CD4-positive, alpha-beta T cell (primary cell): ENCODE results near the gene PPP5C. TPM values are rescaled to one million over a fixed set of nuclear protein-coding genes. Genes with fewer than 3 reads are reported as not detected.
"Not testable (repeated sequence)": the region's sequence is repeated elsewhere in the genome, so short reads cannot be mapped to it uniquely, and the experiment has no call there.

Source experiments
- ATAC-seq: fragments of 200-7000 bp; cut with Tn5 transposase; one replicate; pipeline ENCODE4 v1.10.0; 2022; ENCODE audit warnings: mild to moderate bottlenecking; ENCODE audit not compliant: poor library complexity
- CTCF ChIA-PET: fragments of 350-600 bp; sonication (Branson Sonifier 250); formaldehyde crosslinking; loops from one replicate; lab custom pipeline; 2021; ENCODE audit warnings: antibody characterized with exemption, inconsistent platforms; lab: Charles Lee
- POLR2A ChIA-PET: fragments of 350-600 bp; sonication (Branson Sonifier 250); formaldehyde crosslinking; loops from one replicate; lab custom pipeline; 2021; ENCODE audit warnings: antibody characterized with exemption, inconsistent platforms; lab: Charles Lee
- DNase-seq, 14 experiments: peaks; one replicate each; pipeline ENCODE4 v3.0.0-alpha.2; 2013 to 2020; ENCODE audit warnings: mixed read lengths in 2 of 14
- H3K27ac ChIP-seq, 2 donors: one replicate each; pipeline versions ENCODE4 v1.5.1 to v1.7.0; 2013; ENCODE audit warnings: low read length in 2 of 2, low read depth in 1 of 2, mild to moderate bottlenecking in 1 of 2
- H3K27me3 ChIP-seq, 2 experiments: 1 replicate in 1 of 2; 2 replicates in 1 of 2; pipeline versions ENCODE4 v1.6.1 to v1.7.0; 2013; ENCODE audit warnings: low read length in 2 of 2, control low read depth in 1 of 2, mild to moderate bottlenecking in 1 of 2, moderate library complexity in 1 of 2; ENCODE audit not compliant: insufficient read depth in 2 of 2, control insufficient read depth in 1 of 2
- H3K36me3 ChIP-seq: one replicate; pipeline ENCODE4 v1.6.1; 2013; ENCODE audit warnings: low read length, control low read depth; ENCODE audit not compliant: insufficient read depth
- H3K4me1 ChIP-seq: one replicate; pipeline ENCODE4 v1.6.1; 2013; ENCODE audit warnings: low read length, control low read depth; ENCODE audit not compliant: insufficient read depth
- H3K4me3 ChIP-seq: one replicate; pipeline ENCODE4 v1.5.1; 2013; ENCODE audit warnings: mild to moderate bottlenecking, low read length, moderate library complexity
- H3K9me3 ChIP-seq, 2 experiments: 1 replicate in 1 of 2; 2 replicates in 1 of 2; pipeline versions ENCODE4 v1.6.1 to v1.7.0; 2013; ENCODE audit warnings: low read length in 2 of 2, mild to moderate bottlenecking in 2 of 2, control low read depth in 1 of 2, moderate library complexity in 1 of 2; ENCODE audit not compliant: control insufficient read depth in 1 of 2, insufficient read depth in 1 of 2
- H3K27ac Mint-ChIP-seq: one replicate; pipeline ENCODE4 v1.8.0; 2020; ENCODE audit warnings: mixed read lengths
- H3K27me3 Mint-ChIP-seq: one replicate; pipeline ENCODE4 v1.8.0; 2021; ENCODE audit warnings: mixed read lengths
- H3K36me3 Mint-ChIP-seq: one replicate; pipeline ENCODE4 v1.8.0; 2021; ENCODE audit warnings: low read depth, mixed read lengths
- H3K4me1 Mint-ChIP-seq: one replicate; pipeline ENCODE4 v1.8.0; 2021; ENCODE audit warnings: low read depth, mixed read lengths
- H3K4me3 Mint-ChIP-seq: one replicate; pipeline ENCODE4 v1.8.0; 2020; ENCODE audit warnings: mild to moderate bottlenecking, mixed read lengths
- H3K9me3 Mint-ChIP-seq: one replicate; pipeline ENCODE4 v1.8.0; 2020; ENCODE audit warnings: mixed read lengths
- intact Hi-C, 2 experiments: fragments of 100-400 bp; cut with DNase I in 1 of 2; cut with micrococcal nuclease in 1 of 2; formaldehyde crosslinking; loops; one replicate each; pipeline versions ENCODE4 v1.15.1 to v1.9.0; 2023 to 2025; cut with DNase I, micrococcal nuclease
- total RNA-seq, 174 experiments: library from RNA in 2 of 174; stranded (reverse) in 2 of 174; gene quantifications; one replicate each; pipeline ENCODE4 v1.2.3 and lab custom pipeline; 2021 to 2026
- TF ChIP-seq, protein P1 (sequence below): fragments of 200-600 bp; IDR thresholded peaks from one replicate; pipeline ENCODE4 v1.8.0; 2022; ENCODE audit warnings: antibody characterized with exemption, mild to moderate bottlenecking

The PPP5C gene
- total RNA-seq, 2 experiments from 2014 or later, result 18.9 to 20.2 TPM

DNA sequence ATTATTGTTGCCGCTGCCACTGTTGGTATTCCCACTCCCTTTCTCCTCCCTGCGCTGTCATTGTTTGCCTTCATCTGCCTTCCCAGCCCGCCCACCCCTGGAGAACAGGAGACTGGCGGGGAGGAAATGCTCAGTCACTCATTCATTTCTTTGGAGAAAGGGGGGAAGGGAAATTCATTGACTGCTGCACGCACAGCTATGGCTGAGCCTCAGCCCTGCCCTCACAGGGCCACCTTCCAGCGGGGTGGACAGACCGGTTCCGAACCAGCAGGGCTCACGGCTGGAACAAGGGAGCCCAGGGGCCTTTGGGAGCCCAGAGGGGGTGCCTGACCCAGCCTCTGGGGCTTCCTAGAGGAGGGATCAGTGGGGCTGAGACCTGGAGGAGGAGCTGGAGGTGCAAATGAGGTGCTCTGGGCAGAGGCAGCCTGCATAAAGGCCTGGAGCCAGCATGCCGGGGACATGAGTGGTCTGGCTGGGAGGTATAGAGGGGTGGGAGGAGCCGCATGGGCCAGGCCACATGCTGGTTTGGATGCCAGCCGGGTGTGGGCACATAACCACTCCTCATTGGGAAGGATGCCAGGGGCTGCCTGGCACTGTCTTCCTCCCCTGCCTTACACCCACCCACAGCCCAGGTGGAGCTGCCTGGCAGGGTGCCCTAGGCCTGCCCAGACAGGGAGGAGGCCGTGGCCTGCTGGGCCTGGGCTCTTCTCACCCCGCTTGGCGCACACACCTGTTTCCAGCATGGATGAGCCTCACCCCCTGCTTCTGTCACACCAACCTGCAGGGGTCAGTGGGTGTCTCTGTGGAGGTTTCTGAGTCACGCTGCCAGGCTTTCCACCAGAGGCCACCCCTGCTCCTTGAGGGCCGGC is 26.8 kb downstream of the PPP5C start:
- TF ChIP-seq, protein P1, sequence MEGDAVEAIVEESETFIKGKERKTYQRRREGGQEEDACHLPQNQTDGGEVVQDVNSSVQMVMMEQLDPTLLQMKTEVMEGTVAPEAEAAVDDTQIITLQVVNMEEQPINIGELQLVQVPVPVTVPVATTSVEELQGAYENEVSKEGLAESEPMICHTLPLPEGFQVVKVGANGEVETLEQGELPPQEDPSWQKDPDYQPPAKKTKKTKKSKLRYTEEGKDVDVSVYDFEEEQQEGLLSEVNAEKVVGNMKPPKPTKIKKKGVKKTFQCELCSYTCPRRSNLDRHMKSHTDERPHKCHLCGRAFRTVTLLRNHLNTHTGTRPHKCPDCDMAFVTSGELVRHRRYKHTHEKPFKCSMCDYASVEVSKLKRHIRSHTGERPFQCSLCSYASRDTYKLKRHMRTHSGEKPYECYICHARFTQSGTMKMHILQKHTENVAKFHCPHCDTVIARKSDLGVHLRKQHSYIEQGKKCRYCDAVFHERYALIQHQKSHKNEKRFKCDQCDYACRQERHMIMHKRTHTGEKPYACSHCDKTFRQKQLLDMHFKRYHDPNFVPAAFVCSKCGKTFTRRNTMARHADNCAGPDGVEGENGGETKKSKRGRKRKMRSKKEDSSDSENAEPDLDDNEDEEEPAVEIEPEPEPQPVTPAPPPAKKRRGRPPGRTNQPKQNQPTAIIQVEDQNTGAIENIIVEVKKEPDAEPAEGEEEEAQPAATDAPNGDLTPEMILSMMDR, result no peak
- Mint-ChIP-seq H3K27me3 (no peaks in the 10 kb centered on the region), H3K4me1 (peaks cover 32% of the 10 kb centered on the region), H3K36me3 (peaks cover 45% of the 10 kb centered on the region), H3K27ac (no peak overlapping the region), H3K4me3 (no peak overlapping the region), H3K9me3 (no peaks in the 10 kb centered on the region)
- intact Hi-C loops, result no loop called here
- ATAC-seq, result no peak
- DNase-seq, result peak in 1 of 14 experiments; percentile 25
- Histone ChIP-seq H3K4me1 (peaks cover 26% of the 10 kb centered on the region), H3K9me3 (no peaks in the 10 kb centered on the region), H3K4me3 (no peak overlapping the region), H3K27me3 (no peaks in the 10 kb centered on the region), H3K27ac (no peak overlapping the region), H3K36me3 (peaks cover 43% of the 10 kb centered on the region)
- ChIA-PET POLR2A (no interaction called here), CTCF (no interaction called here)

DNA sequence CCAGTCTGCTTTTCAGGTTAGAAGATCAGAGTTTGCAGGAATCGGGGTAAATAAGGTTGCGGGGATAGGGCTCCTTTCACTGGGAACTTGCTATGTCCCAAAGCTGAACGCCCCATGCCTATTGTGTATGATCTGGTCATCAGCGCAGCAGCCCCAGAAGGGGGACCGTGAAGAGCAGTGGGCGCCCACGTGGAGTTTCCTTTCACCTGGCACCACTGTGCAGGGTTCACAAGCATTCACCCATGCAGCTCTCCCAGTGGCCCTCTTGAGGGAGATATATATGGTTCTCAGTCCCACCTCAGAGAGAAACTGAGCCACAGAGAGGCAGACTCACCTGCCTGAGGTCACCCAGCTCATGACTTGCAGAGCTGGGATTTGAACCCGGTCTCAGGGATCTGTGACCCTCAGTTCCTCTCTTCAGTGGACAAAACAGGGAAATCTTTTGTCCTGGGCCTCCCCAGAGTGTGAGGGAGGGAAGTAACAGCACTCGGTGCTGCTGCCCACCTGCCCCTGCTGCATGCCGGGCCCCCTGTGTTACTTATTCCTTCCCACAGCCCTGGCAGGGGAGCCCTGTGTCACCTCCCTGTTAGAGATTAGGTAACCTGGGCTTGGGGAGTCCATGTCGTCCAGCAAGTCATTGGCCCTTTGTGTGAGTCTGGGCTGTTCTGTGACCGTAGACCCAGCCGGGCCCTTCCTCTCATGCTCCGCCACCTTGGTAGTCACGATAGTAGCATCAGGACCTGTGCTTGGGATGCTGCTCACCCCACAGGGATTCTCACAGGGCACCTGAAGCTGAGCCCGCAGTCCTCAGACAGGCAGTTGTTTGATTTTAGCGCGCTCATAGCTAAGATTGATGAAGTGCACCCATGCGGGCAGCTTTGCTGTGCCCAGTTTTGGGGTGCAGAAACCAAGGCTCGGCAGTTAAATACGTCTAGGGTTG is 27.9 kb downstream of the PPP5C start:
- DNase-seq, result peak in 1 of 14 experiments; percentile 17
- Histone ChIP-seq H3K36me3 (peaks cover 54% of the 10 kb centered on the region), H3K4me3 (no peak overlapping the region), H3K27me3 (no peaks in the 10 kb centered on the region), H3K9me3 (no peaks in the 10 kb centered on the region), H3K4me1 (peaks cover 26% of the 10 kb centered on the region), H3K27ac (no peak overlapping the region)
- Mint-ChIP-seq H3K27ac (no peak overlapping the region), H3K9me3 (no peaks in the 10 kb centered on the region), H3K4me1 (peaks cover 27% of the 10 kb centered on the region), H3K4me3 (no peak overlapping the region), H3K27me3 (no peaks in the 10 kb centered on the region), H3K36me3 (peaks cover 49% of the 10 kb centered on the region)
- ChIA-PET POLR2A (no interaction called here), CTCF (no interaction called here)
- TF ChIP-seq, protein P1, result no peak
- intact Hi-C loops, result no loop called here
- no peak for ATAC-seq

DNA sequence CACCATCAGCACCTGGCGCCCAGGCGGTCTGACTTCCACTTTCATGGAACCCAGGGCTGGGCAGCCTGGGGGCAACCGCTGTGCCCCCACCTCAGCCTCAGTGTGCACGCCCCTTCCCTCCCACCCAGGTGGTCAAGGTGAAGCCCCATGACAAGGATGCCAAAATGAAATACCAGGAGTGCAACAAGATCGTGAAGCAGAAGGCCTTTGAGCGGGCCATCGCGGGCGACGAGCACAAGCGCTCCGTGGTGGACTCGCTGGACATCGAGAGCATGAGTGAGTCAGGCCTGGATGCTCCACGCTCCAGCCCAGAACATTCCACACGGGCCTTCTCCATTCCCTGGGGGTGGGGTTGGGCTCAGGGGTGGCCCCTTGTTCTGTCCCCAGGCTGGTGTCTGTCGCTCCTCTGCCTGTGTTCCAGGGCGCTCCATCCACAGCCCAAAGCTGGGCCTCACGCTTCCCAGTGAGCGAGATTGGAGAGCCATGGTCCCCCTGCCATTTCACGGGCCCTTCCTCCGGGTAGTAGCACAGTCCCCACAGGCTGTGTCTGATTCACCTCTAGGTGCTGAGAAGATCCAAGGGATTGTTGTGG is 28.7 kb downstream of the PPP5C start:
- H3K27me3 Mint-ChIP-seq, H3K9me3 Mint-ChIP-seq, H3K4me3 Mint-ChIP-seq, H3K9me3 ChIP-seq, intact Hi-C loops, H3K4me3 ChIP-seq, H3K27me3 ChIP-seq, CTCF ChIA-PET, POLR2A ChIA-PET, H3K27ac ChIP-seq, H3K27ac Mint-ChIP-seq, DNase-seq, ATAC-seq: not testable (repeated sequence)
- H3K36me3 ChIP-seq, result peaks cover 57% of the 10 kb centered on the region
- Mint-ChIP-seq H3K36me3 (peaks cover 55% of the 10 kb centered on the region), H3K4me1 (peaks cover 27% of the 10 kb centered on the region)
- H3K4me1 ChIP-seq, result peaks cover 26% of the 10 kb centered on the region
